Peyer's patch (tissue), 4 donors: ENCODE data around the gene NPTN. TPM values are rescaled to one million over a fixed set of nuclear protein-coding genes. Genes with fewer than 3 reads are reported as not detected.

Experiments used
- DNase-seq, 3 donors: peaks; one replicate each; pipeline ENCODE4 v3.0.0-alpha.2; 2017 to 2019
- H3K27ac ChIP-seq, 4 donors: fragments of 200-600 bp; sonication (generic); one replicate each; pipeline ENCODE4 v1.5.1; 2016 to 2019
- H3K27me3 ChIP-seq, 2 donors: fragments of 200-600 bp; sonication (generic); one replicate each; pipeline ENCODE4 v1.5.1; 2019
- H3K36me3 ChIP-seq, 3 donors: fragments of 200-600 bp; sonication (generic); one replicate each; pipeline ENCODE4 v1.5.1; 2016 to 2019
- H3K4me1 ChIP-seq, 4 donors: fragments of 200-600 bp; sonication (generic); one replicate each; pipeline ENCODE4 v1.5.1; 2016 to 2019
- H3K4me3 ChIP-seq, 4 donors: fragments of 200-600 bp; sonication (generic); 1 replicate in 3 of 4; 2 replicates in 1 of 4; pipeline ENCODE4 v1.5.1; 2016 to 2019; ENCODE audit warnings: mild to moderate bottlenecking in 1 of 4
- H3K9me3 ChIP-seq, 4 donors: fragments of 200-600 bp; sonication (generic); one replicate each; pipeline ENCODE4 v1.5.1; 2016 to 2019; ENCODE audit warnings: mild to moderate bottlenecking in 1 of 4
- CTCF ChIP-seq, 6 experiments: fragments of 450-650 bp in 4 of 6; fragments of 200-600 bp in 2 of 6; sonication (generic) in 1 of 6; IDR thresholded peaks; one replicate each; pipeline ENCODE4 v1.5.1; 2017 to 2019; ENCODE audit warnings: antibody characterized with exemption in 6 of 6, mild to moderate bottlenecking in 3 of 6, moderate library complexity in 1 of 6
- POLR2A ChIP-seq, 2 donors: fragments of 450-650 bp; IDR thresholded peaks; one replicate each; pipeline ENCODE4 v1.5.1; 2017; ENCODE audit warnings: antibody characterized with exemption in 2 of 2, mild to moderate bottlenecking in 2 of 2, moderate library complexity in 2 of 2
- total RNA-seq, 4 donors: library from RNA; depleted of rRNA; stranded (reverse); fragments of >200 nt; gene quantifications; one replicate each; pipeline ENCODE4 v1.1.0, GENCODE V29; 2016

The NPTN gene
- total RNA-seq, 4 donors from 2014 or later: 66.0 to 173 (median 133) TPM

GRCh38 chr15:73538123-73538522 lies 95.1 kb downstream of the NPTN start:
- no peak overlapping the region for H3K27ac ChIP-seq
- no peaks in the 10 kb centered on the region for H3K27me3 ChIP-seq
- no peak overlapping the region for H3K4me3 ChIP-seq
- DNase-seq: no peak
- no peaks in the 10 kb centered on the region for H3K36me3 ChIP-seq
- no peaks in the 10 kb centered on the region for H3K4me1 ChIP-seq
- no peak for TF ChIP-seq CTCF (IDR thresholded peaks at IDR 0.05)
- no peak for TF ChIP-seq POLR2A (IDR thresholded peaks at IDR 0.05)
- H3K9me3 ChIP-seq: no peaks in the 10 kb centered on the region

GRCh38 chr15:73530649-73531048 lies 102.5 kb downstream of the NPTN start:
- H3K36me3 ChIP-seq: no peaks in the 10 kb centered on the region
- no peak for DNase-seq
- no peak overlapping the region for H3K4me3 ChIP-seq
- H3K9me3 ChIP-seq: no peaks in the 10 kb centered on the region
- TF ChIP-seq POLR2A (IDR thresholded peaks at IDR 0.05): no peak
- no peaks in the 10 kb centered on the region for H3K27me3 ChIP-seq
- no peak overlapping the region for H3K27ac ChIP-seq
- no peaks in the 10 kb centered on the region for H3K4me1 ChIP-seq

GRCh38 chr15:73527598-73527997 lies 105.6 kb downstream of the NPTN start:
- Histone ChIP-seq H3K4me3 (no peak overlapping the region), H3K27me3 (no peaks in the 10 kb centered on the region), H3K9me3 (no peaks in the 10 kb centered on the region), H3K27ac (no peak overlapping the region), H3K36me3 (no peaks in the 10 kb centered on the region), H3K4me1 (no peaks in the 10 kb centered on the region)
- no peak for DNase-seq
- TF ChIP-seq POLR2A (IDR thresholded peaks at IDR 0.05) (no peak), CTCF (IDR thresholded peaks at IDR 0.05) (no peak)

DNA sequence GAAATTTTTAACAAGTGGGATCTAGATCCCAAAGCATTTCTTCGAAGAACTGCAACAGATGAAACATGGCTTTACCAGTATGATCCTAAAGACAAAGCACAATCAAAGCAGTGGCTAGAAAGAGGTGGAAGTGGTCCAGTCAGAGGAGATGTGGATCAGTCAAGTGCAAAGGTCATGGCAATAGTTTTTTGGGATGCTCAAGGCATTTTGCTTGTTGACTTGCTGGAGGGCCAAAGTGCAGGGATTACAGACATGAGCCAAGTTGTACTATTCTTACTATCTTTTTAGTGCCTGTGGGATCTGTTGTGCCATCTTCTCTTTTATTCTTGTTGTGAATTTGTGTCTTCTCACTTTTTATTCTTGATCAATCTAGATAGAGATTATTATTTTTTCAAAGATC lies 108.3 kb downstream of the NPTN start:
- Histone ChIP-seq H3K9me3 (no peaks in the 10 kb centered on the region), H3K27me3 (no peaks in the 10 kb centered on the region), H3K27ac (no peak overlapping the region), H3K36me3 (no peaks in the 10 kb centered on the region), H3K4me1 (no peaks in the 10 kb centered on the region), H3K4me3 (no peak overlapping the region)
- DNase-seq: no peak
- TF ChIP-seq POLR2A (IDR thresholded peaks at IDR 0.05): no peak
- no peak for TF ChIP-seq CTCF (IDR thresholded peaks at IDR 0.05)

- Histone ChIP-seq H3K27ac (no peak overlapping the region), H3K9me3 (no peaks in the 10 kb centered on the region), H3K36me3 (no peaks in the 10 kb centered on the region), H3K4me1 (no peaks in the 10 kb centered on the region), H3K4me3 (no peak overlapping the region), H3K27me3 (no peaks in the 10 kb centered on the region)
- no peak for DNase-seq
- TF ChIP-seq POLR2A (IDR thresholded peaks at IDR 0.05) (no peak), CTCF (IDR thresholded peaks at IDR 0.05) (no peak)
Measured at GRCh38 chr15:73522011-73522410, 111.2 kb downstream of the NPTN start.

GRCh38 chr15:73518876-73519733 lies 114.1 kb downstream of the NPTN start:
- H3K36me3 ChIP-seq: no peaks in the 10 kb centered on the region
- H3K27ac ChIP-seq: no peak overlapping the region
- TF ChIP-seq CTCF (IDR thresholded peaks at IDR 0.05): no peak
- TF ChIP-seq POLR2A (IDR thresholded peaks at IDR 0.05): no peak
- H3K4me1 ChIP-seq: no peaks in the 10 kb centered on the region
- no peak for DNase-seq
- no peaks in the 10 kb centered on the region for H3K27me3 ChIP-seq
- no peaks in the 10 kb centered on the region for H3K9me3 ChIP-seq
- H3K4me3 ChIP-seq: no peak overlapping the region
